T-helper 1 cell (primary cell): ENCODE measurements around the gene RAB40B.
A peak's percentile ranks its signal among the peaks of the same experiment; 100 is the strongest.
"Not testable (repeated sequence)": the region's sequence is repeated elsewhere in the genome, so short reads cannot be mapped to it uniquely, and the experiment has no call there.

Experiments
- DNase-seq, 5 donors: peaks; one replicate each; pipeline ENCODE4 v3.0.0-alpha.2; 2012 to 2020

The RAB40B gene

DNA sequence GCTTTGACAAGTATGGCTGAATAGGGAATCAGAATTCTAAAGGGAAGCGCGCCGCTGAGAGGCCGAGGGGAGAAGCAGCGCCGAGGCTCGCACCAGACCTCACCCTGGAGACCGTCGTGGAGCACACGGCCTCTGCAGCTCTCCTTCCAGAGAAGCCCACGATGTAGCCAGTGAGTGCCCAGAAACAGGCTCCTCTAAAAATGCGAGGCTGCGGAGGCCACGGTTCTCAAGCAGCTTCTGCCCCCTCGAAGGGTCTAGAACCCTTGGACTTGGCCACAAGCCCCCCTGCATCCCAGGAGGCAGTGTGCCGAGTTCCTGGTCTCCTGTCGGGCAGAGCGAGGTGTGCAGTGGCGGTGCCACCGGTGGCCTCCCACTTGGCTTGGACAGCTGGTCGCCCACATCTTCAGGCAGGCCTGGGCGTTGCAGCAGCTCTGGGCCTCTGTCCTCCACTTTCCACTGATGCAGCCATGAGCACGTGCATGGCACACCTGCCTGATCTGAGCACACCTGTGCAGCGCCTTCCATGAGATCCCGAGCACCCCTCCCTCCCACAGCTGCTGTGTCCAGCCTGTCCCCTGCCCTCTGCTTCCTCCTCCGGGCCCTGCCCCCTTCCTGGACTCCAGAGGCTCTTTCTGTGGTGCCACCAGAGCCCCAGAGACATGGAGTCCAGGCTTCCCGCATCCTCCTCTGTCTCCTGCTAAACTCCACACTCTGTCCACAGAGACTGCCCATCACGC, 31.4 kb downstream of the RAB40B start:
- no peak for DNase-seq

DNA sequence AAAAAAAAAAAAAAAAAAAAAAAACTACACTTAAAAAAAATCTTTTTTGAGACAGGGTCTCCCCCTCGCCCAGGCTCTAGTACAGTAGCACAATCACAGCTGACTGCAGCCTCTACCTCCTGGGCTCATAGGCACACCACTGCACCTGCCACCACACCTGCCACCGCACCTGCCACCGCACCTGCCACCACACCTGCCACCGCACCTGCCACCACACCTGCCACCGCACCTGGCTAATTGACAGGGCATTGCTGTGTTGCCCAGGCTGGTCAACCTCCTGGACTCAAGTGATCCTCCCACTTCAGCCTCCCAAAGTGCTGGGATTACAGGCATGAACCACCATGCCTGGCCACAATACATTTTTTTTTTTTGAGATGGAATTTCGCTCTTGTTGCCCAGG, 32.6 kb downstream of the RAB40B start:
- no peak for DNase-seq

DNA sequence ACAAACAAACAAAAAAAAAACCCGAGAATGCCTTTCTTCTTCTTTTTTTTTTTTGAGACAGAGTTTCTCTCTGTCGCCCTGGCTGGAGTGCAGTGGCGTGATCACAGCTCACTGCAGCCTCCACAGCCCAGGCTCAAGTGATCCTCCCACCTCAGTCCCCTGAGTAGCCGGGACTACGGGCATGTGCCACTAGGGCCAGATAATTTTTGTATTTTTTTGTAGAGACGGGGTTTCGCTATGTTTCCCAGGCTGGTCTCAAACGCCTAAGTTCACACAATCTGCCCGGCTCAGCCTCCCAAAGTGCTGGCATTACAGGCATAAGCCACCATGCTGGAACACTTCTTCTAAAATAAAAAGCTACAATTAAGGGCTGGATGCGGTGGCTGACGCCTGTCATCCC, 33.3 kb downstream of the RAB40B start:
- DNase-seq, result no peak

DNA sequence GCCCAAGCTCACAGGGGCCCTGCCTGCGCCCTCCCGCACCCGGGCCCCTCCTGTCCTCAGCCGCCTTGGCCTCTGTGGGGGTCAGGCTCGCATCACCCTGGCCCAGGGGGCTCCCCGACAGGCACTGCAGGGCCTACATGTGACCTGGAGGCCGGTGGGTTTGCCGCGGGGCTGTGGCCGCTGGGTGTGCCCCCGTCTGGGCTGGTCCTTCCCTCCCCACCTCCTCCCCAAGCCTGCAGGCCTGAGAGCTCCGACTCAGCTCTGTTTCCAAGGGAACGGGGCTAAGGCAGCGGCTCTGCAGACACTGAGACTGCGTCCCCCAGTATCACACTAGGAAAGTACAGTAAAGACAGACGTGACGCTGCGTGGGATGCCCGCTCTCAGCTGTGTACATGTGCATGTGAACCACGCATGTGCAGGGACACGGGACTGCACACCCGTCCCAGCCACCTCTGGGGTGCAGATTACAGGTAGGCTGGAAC, 33.8 kb downstream of the RAB40B start:
- no peak for DNase-seq

DNA sequence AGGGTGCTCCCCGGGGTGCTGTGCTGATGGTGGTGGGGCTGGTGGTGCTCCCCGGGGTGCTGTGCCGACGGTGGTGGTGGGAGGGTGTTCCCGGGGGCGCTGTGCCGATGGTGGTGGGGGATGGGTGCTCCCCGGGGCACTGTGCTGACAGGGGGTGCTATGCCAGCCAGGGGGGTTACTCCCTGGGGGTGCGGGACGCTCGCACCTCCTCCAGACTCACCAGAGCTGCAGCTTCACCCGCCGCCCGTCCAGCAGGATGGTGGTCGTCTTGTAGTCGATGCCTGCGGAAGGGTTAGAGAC, 34.3 kb downstream of the RAB40B start:
- DNase-seq, result no peak

DNA sequence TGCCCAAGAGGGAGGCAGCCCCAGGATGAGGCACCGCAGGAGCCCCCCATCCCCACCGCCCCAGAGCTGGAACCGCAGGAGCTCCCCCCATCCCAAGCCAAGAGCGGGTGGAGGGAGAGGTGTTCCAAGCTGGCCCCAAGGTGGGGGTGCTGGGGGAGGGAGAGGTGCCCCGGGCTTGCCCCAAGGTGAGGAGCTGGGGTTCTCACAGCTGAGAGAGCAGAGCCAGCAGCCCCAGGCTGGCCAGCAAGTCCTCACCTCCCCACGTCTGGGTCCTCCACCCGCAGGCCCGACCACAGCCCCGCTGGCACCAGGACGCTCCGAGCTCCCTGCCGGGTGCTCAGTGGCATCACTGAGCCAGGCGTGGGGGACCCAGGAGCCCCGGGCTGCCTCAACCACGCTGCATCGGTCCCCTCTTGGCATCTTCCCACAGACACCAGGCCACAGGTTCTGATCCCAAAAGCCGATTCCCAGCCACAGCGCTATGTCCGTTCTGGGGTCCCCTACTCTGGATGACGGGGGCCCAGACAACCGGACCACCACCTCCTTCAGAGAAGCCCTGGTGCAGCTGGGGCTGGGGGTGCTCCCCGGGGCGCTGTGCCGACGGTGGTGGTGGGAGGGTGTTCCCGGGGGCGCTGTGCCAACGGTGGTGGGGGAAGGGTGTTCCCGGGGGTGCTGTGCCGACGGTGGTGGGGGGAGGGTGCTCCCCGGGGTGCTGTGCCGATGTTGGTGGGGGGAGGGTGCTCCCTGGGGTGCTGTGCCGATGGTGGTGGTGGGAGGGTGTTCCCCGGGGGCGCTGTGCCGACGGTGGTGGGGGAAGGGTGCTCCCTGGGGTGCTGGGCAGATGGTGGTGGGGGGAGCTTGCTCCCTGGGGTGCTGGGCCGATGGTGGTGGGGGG, 34.9 kb downstream of the RAB40B start:
- no peak for DNase-seq

DNA sequence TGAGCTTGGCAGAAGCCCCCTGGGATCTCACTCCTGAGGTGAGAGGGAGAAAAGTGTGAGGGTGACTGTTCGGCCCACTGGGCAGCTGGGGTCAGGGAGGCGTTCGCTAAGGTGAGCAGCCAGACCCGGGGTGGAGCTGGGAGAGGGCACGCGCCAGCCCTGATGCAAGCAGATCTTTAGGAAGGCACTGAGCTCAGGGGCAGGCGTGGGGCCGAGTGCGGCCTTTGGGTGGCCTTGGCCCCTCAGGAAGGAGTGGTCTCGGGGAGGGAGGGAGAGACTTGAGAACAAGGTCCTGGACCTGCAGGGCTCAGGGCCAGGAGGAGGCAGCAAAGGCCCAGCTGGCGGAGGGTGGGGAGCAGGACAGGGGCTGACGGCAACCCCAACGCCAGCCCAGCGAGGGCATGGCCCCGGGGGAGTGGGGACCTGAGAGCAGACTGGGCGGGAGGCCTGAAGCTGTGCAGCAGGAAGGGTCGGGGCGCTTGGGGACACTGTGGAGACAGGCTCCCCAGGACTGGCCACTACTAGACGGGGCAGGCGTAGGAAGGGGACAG, 35.7 kb downstream of the RAB40B start:
- no peak for DNase-seq

DNA sequence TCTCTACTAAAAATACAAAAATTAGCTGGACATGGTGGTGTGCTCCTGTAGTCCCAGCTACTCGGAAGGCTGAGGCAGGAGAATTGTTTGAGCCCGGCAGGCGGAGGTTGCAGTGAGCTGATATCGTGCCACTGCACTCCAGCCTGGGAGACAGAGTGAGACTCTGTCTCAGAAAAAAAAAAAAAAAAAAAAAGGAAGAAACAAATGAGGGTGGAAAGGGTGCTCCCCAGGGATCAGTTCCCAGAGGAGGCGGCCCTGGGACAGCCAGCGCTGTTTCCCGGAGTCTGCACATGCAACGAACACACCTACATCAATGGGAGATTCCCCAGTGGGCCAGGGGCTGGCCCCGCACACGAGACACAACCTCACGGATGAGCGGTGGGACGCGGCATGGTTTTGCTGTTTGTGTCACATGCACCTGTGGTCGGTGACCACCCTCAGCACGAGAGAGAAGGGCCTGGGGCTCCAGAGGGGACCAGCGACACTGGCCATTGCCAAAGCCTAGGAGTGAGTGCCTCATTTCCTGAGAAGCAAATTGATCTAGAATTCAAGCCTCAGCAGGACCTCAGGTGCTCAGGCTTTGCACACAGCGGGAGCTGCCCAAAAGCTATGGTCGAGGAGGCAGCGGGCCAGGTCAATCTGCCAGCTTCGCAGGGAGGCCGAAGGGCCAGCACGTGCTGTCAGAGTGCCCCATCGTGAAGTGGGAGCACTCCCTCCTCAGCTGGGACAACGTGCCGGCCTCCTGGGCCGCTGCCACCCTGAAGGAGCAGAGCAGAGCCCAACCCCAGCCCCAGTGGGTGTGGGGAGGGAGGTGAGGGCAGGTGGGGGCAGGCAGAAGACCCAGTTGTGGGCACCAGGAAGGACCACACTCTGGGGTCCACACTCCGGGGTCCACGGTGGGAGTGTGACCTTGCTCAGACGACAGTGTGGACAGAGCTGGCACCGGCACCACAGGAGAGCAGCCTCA, 36.5 kb downstream of the RAB40B start:
- DNase-seq, result no peak

DNA sequence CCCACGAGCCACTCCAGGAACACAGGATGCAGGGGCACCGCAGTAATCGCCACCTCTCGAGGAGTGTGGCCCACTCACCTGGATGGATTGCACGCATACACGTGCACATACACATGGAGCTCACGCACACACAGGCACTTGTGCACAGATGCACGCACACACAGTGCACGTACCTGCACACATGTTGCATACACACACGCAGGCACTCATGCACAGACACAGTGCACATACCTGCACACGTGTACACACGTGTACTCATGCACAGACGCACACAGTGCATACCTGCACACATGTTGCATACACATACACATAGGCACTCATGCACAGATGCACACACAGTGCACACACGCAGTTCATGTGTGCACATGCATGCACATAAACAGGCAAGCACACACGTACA, 38.6 kb downstream of the RAB40B start:
- DNase-seq, result no peak

DNA sequence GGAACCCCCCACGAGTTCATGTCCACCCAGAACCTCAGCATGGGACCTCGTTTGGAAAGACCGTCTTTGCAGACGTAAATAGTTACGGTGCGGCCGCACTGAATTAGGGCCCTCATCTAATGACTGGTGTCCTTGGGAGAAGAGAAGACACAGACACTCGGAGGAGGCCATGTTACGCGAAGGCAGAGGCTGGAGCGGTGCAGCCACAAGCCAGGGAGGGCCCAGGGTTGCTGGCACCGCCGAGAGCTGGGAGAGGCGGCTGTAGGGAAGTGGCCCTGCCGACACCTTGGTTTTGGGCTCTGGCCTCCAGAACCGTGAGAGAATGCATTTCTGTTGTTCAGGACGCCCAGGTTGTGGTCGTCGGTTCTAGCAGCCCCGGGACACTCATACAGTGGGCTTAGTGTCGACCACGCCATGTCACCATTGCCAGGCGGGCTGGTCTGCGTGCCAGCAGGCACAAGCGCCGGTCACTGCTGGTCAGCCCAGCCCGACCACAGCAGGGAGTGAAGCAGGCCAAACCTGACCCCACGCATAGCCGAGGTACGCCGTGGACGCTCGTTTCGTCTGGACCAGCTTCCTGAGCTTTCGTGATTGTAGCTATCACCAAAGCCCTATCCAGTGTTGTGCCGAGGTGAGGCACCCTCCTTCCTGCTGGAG, 39.6 kb downstream of the RAB40B start:
- DNase-seq, result no peak

DNA sequence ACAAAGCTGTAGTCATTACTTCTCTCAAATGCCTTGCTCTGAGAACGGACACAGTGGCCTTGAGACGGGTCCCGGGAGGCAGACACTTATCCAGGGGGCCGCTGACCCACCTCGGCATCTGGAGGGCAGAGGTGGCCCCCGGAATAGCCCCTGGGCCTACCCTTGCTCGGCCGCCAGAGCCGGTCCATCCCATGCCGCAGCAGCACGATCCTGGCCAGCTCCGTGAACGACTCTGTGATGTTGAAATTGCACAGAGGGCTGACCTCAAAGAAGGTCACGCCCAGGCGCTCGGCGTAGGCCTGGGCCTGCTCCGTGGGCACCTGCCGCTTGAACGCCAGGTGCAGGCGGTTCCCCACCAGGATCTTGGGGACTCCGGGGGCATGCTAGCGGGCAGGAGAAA, 40.2 kb downstream of the RAB40B start:
- no peak for DNase-seq

DNA sequence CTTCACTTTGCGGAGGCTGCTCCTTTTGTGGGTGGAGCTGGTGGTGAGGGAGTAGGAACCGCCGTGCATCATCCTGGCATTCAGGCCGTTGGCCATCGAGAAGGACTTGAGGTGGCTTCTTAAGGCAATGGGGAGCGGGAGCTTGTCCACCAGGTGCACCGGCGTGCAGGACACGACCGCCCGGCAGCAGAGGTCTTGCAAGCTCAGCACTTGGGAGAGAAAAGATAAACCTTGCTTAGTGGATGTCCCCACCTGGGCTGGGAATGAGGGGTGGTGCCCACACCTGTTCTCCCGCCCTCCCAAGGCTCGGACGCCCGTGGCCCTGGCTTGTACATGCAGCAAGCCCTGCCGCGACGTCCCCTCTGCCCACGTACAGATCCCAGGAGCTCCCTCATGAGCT, 40.6 kb downstream of the RAB40B start:
- no peak for DNase-seq

DNA sequence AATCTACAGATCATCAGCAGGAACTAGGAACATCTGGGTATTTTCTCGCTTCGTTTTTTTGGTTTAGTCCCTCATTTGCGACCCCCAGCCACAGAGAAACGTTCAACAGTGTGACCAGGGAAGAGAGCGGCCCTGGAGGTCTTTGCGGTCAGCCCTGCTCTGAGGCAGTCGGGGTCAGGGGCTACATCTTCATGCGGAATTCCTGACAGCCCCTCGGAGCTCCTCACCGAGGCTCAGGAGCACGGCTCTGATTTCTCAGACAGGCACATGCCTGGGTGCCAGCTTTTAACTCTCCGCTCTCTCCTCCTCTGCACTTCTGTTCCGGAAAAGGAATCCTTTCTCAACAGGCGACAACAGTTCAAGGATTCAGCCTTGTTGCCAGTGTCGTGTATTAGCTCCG, 42.2 kb downstream of the RAB40B start:
- DNase-seq, result no peak

DNA sequence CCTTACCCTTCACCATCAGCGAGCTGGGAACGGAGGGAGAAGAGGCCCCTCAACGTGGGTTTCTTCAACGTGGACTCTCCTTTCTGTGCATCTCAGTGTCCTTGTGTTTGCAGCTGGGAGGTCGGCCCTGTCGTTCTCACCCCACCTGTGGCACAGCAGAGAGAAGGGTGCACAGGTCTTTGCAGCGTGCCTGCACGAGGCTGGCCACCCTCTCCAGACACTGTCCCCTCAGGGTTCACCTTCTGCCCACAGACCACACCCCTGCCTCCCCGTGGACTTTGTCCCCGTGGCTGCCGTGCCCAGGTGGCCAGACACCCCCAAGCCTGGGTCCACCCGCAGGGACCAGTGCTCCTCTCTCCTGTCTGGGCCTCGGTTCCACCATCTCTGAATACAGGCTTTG, 43.0 kb downstream of the RAB40B start:
- DNase-seq, result no peak

DNA sequence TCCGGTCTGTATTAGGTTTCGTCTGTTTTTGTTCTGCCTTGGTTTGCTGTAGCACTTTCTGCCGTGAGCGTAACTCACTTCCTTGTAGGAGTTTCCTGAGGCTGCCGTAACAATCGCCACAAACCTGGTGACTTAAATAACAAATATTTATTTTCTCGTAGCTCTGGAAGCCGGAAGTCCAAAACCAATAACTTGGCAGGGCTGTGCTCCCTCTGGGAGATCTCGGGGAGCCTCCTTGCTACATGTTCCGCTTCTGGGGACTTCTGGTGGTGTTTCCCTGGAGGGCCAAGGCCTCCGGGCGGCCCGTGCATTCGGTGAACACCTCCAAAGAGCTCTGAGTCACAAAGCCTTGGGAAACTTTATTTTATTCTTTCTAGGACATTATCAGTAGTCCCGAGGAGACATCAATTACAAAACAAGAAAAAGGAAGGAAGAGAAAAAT, 43.4 kb downstream of the RAB40B start:
- no peak for DNase-seq

DNA sequence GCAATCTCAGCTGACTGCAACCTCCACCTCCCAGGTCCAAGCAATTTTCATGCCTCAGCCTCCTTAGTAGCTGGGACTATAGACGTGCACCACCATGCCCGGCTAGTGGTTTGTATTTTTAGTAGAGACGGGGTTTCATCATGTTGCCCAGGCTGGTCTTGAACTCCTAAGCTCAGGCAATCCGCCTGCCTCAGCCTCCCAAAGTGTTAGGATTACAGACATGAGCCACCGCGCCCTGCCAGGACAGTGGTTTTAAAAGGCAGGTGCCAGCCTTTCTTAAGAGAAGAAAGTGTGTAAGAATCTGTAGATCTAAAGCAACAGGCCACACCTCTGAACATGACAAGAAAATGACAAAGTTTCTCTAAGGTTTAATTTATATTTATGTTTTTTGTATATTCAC, 43.9 kb downstream of the RAB40B start:
- not testable (repeated sequence) for DNase-seq

DNA sequence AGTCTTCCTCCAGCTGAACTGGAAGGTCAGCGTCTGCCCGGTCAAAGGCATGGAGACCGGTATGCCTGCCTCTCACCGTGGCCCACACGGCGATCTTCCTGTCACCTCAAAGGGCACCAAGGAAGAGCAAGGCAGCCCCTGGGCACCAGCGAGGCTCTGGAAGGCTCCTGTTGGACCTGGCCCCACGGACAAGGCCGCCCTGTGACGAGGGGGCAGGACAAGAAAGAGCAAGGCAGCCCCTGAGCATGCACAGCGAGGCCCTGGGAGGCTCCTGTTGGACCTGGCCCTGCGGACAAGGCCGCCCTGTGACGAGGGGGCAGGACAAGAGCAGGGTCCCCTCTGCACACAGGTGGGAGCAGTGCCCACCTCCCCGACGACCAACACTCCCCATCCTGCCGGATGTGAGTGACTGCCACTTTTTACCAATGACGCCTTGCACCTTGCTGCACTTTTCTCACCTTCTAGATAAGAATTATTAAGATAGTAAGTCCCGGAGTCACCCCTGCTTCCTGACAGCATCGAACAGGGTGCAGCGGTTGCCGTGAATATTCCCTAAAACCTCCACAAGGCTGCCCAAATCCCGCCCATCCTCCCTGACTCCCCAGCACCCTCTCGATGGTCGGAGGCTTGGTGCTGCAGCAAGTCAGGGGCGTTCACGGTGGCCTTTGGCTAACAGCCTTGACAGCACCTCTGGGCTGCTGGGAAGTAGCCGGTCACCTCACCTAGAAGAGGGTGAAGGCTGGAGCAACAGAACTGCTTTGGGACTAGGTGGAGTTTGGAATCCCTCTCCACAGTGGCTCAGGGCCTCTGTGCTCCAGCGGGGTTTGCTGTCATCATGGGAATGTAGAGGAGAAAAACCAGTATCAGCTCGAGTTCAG, 44.6 kb downstream of the RAB40B start:
- DNase-seq, result no peak

DNA sequence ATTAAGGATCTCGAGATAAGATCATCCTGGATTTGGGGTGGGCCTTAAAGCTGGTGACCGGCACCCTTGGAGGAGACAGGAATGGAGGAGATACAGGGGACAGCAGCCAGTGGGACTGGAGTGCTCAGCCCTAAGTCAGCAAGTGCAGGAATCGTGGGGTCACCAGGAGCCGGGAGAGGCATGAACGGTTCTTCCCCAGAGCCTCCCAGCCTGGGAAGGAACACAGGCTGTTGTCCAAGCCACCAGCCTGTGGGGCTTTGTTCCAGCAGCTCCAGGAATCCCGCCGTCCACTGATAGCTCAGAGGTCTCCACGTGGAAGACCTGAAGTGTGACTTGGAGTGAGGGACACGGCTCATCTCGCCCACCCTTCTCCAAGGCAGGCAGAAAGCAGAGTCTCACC, 47.8 kb downstream of the RAB40B start:
- DNase-seq, result no peak

DNA sequence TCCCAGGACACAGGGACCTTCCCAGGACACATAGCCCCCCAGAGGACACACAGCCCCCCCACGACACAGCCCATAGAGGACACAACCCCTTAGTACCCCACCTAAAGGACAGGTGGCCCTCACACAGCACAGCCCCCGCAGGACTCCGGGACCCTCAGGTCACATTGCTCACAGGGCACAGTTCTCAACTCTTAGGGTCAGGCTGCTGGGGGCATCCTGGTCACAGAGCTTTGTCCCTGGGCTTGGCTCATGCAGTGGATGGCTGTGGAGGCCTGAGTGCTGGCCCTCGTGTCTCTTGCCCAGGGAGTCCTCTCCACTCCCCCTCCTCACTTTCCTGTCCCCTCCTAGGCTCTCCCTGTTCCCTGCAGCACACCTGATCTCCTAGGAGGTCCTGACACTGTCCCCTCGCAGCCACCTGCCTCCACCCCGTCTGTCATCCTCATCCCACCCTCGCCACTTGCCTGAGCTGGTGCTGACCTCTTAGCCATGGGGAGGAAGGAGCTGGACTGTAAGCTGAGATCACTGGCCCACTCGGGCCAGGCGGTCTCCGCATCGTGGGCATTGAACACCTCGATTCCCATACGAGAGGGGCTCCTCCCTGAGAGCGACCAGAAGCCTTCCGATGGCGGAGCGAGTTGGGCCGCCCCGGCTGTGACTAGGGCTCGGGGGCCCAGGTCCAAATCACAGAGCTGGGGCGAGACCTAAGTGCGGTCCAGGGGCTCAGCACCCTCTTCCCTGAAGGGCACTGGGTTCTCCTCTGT, 48.8 kb downstream of the RAB40B start:
- no peak for DNase-seq

DNA sequence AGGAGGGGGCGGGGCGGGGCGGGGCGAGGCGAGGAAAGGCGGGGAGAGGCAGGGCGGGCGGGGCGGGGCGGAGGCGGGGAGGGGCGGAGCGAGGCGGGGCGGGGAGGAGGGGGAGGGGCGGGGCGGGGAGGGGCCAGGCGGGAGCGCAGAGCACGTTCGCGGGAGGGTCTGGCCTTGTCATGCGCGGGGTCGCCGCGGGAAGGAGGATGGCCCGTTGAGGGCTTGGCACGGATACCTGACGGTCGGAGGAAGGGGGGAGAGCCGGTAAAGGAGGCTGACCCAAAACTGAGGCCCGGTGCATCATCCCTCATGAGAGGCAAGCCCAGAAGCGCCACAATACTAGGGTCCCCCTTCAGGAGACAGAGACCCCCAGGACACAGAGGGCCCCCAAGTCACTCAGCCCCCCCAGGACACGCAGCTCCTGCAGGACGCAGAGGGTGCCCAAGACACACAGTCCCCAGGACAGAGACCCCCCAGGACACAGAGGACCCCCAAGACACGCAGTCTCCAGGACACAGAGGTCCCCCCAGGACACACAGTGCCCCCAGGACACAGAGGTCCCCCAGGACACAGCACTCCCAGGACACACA, 49.7 kb downstream of the RAB40B start:
- DNase-seq, result peak in 2 of 5 donors; percentile 29 to 36
